Measurements from ENCODE around the gene ZFP91.
A peak's percentile ranks its signal among the peaks of the same experiment; 100 is the strongest.
"Not testable (repeated sequence)": the region's sequence is repeated elsewhere in the genome, so short reads cannot be mapped to it uniquely, and the experiment has no call there.

ZFP91 gene

GRCh38 chr11:58578635-58579191 lies at the start of gene ZFP91:
ZFP91 (plus strand) TSS chr11:58579063; CDS start chr11:58579282, 219 bp downstream.
- H3K27ac Mint-ChIP-seq, result peak within 1 kb of the TSS; percentile 100
- peaks cover 55% of the 10 kb centered on the region for H3K36me3 Mint-ChIP-seq (ENCODE audit: low read depth)
- no peaks in the 10 kb centered on the region for H3K9me3 Mint-ChIP-seq
- H3K4me3 Mint-ChIP-seq, result peak within 1 kb of the TSS; percentile 90
- peaks cover 81% of the 10 kb centered on the region for H3K4me1 Mint-ChIP-seq
- peaks cover 3% of the 10 kb centered on the region for H3K27me3 Mint-ChIP-seq
- ATAC-seq (peak; percentile 27), DNase-seq (peak; percentile 94)

GRCh38 chr11:58530236-58530635 lies 48.6 kb upstream of the ZFP91 start:
- ATAC-seq (no peak), DNase-seq (no peak)
- peaks cover 3% of the 10 kb centered on the region for H3K9me3 Mint-ChIP-seq
- H3K4me1 Mint-ChIP-seq, result peaks cover 55% of the 10 kb centered on the region
- no peaks in the 10 kb centered on the region for H3K27me3 Mint-ChIP-seq
- no peak overlapping the region for H3K4me3 Mint-ChIP-seq
- H3K27ac Mint-ChIP-seq, result no peak overlapping the region
- peaks cover 81% of the 10 kb centered on the region for H3K36me3 Mint-ChIP-seq (ENCODE audit: low read depth)

GRCh38 chr11:58531865-58532341 lies 47.0 kb upstream of the ZFP91 start:
- peaks cover 86% of the 10 kb centered on the region for H3K36me3 Mint-ChIP-seq (ENCODE audit: low read depth)
- no peak overlapping the region for H3K4me3 Mint-ChIP-seq
- DNase-seq (no peak), ATAC-seq (no peak)
- H3K27ac Mint-ChIP-seq, result no peak overlapping the region
- H3K9me3 Mint-ChIP-seq, result peaks cover 8% of the 10 kb centered on the region
- peaks cover 49% of the 10 kb centered on the region for H3K4me1 Mint-ChIP-seq
- H3K27me3 Mint-ChIP-seq, result no peaks in the 10 kb centered on the region

GRCh38 chr11:58546841-58547240 lies 32.0 kb upstream of the ZFP91 start:
- Mint-ChIP-seq H3K9me3 (peaks cover 3% of the 10 kb centered on the region), H3K27ac (no peak overlapping the region), H3K4me3 (no peak overlapping the region), H3K36me3 (ENCODE audit: low read depth) (peaks cover 85% of the 10 kb centered on the region), H3K27me3 (no peaks in the 10 kb centered on the region), H3K4me1 (peaks cover 19% of the 10 kb centered on the region)
- DNase-seq (no peak), ATAC-seq (no peak)

- no peak overlapping the region for H3K27ac Mint-ChIP-seq
- peaks cover 91% of the 10 kb centered on the region for H3K36me3 Mint-ChIP-seq (ENCODE audit: low read depth)
- DNase-seq (no peak), ATAC-seq (no peak)
- H3K27me3 Mint-ChIP-seq, result no peaks in the 10 kb centered on the region
- no peaks in the 10 kb centered on the region for H3K9me3 Mint-ChIP-seq
- H3K4me3 Mint-ChIP-seq, result no peak overlapping the region
- H3K4me1 Mint-ChIP-seq, result peaks cover 10% of the 10 kb centered on the region
Observed at GRCh38 chr11:58549644-58550043, 29.2 kb upstream of the ZFP91 start.

GRCh38 chr11:58560842-58561241 lies 18.0 kb upstream of the ZFP91 start:
- Mint-ChIP-seq H3K27me3 (no peaks in the 10 kb centered on the region), H3K4me1 (peaks cover 64% of the 10 kb centered on the region), H3K27ac (no peak overlapping the region), H3K9me3 (no peaks in the 10 kb centered on the region), H3K36me3 (ENCODE audit: low read depth) (peaks cover 54% of the 10 kb centered on the region), H3K4me3 (no peak overlapping the region)
- no peak for ATAC-seq
- DNase-seq, result no peak

- Mint-ChIP-seq H3K4me1 (peaks cover 67% of the 10 kb centered on the region), H3K27me3 (no peaks in the 10 kb centered on the region), H3K36me3 (ENCODE audit: low read depth) (peaks cover 53% of the 10 kb centered on the region), H3K27ac (no peak overlapping the region), H3K9me3 (no peaks in the 10 kb centered on the region), H3K4me3 (no peak overlapping the region)
- ATAC-seq (no peak), DNase-seq (no peak)
Observed at GRCh38 chr11:58561394-58562098, 17.3 kb upstream of the ZFP91 start.

- no peaks in the 10 kb centered on the region for H3K27me3 Mint-ChIP-seq
- no peak overlapping the region for H3K4me3 Mint-ChIP-seq
- peak overlapping the region; percentile 78 for H3K27ac Mint-ChIP-seq
- H3K4me1 Mint-ChIP-seq, result peaks cover 62% of the 10 kb centered on the region
- H3K9me3 Mint-ChIP-seq, result no peaks in the 10 kb centered on the region
- H3K36me3 Mint-ChIP-seq (ENCODE audit: low read depth), result peaks cover 49% of the 10 kb centered on the region
- DNase-seq (no peak), ATAC-seq (peak; percentile 40)
Observed at GRCh38 chr11:58562375-58562800, 16.5 kb upstream of the ZFP91 start.

- Mint-ChIP-seq H3K36me3 (ENCODE audit: low read depth) (peaks cover 57% of the 10 kb centered on the region), H3K27me3 (no peaks in the 10 kb centered on the region), H3K9me3 (no peaks in the 10 kb centered on the region), H3K4me3 (no peak overlapping the region), H3K4me1 (peaks cover 73% of the 10 kb centered on the region), H3K27ac (peak overlapping the region; percentile 39)
- DNase-seq (no peak), ATAC-seq (no peak)
Observed at GRCh38 chr11:58564231-58564630, 14.6 kb upstream of the ZFP91 start.

GRCh38 chr11:58567889-58568512 lies 10.9 kb upstream of the ZFP91 start:
- Mint-ChIP-seq H3K9me3 (no peaks in the 10 kb centered on the region), H3K36me3 (ENCODE audit: low read depth) (peaks cover 60% of the 10 kb centered on the region), H3K27me3 (no peaks in the 10 kb centered on the region), H3K27ac (peak overlapping the region; percentile 75), H3K4me3 (peak overlapping the region; percentile 63), H3K4me1 (peaks cover 74% of the 10 kb centered on the region)
- DNase-seq, result peak; percentile 78
- peak; percentile 95 for ATAC-seq

- H3K9me3 Mint-ChIP-seq, H3K27me3 Mint-ChIP-seq, ATAC-seq: not testable (repeated sequence)
- peak overlapping the region; percentile 90 for H3K4me3 Mint-ChIP-seq
- H3K27ac Mint-ChIP-seq, result peak overlapping the region; percentile 100
- peaks cover 77% of the 10 kb centered on the region for H3K4me1 Mint-ChIP-seq
- peaks cover 58% of the 10 kb centered on the region for H3K36me3 Mint-ChIP-seq (ENCODE audit: low read depth)
- peak; percentile 22 for DNase-seq
Observed at GRCh38 chr11:58572906-58573305, 6.0 kb upstream of the ZFP91 start.

GRCh38 chr11:58573451-58574104 lies 5.3 kb upstream of the ZFP91 start:
- peaks cover 2% of the 10 kb centered on the region for H3K27me3 Mint-ChIP-seq
- H3K9me3 Mint-ChIP-seq, result no peaks in the 10 kb centered on the region
- peak; percentile 75 for DNase-seq
- peaks cover 56% of the 10 kb centered on the region for H3K36me3 Mint-ChIP-seq (ENCODE audit: low read depth)
- H3K27ac Mint-ChIP-seq, result peak overlapping the region; percentile 100
- peak overlapping the region; percentile 90 for H3K4me3 Mint-ChIP-seq
- peak; percentile 42 for ATAC-seq
- H3K4me1 Mint-ChIP-seq, result peaks cover 77% of the 10 kb centered on the region

GRCh38 chr11:58574881-58575280 lies 4.0 kb upstream of the ZFP91 start:
- Mint-ChIP-seq H3K27me3 (peaks cover 3% of the 10 kb centered on the region), H3K4me1 (peaks cover 70% of the 10 kb centered on the region), H3K36me3 (ENCODE audit: low read depth) (peaks cover 50% of the 10 kb centered on the region), H3K27ac (peak overlapping the region; percentile 100), H3K4me3 (peak overlapping the region; percentile 90), H3K9me3 (no peaks in the 10 kb centered on the region)
- DNase-seq (no peak), ATAC-seq (no peak)

- peaks cover 71% of the 10 kb centered on the region for H3K4me1 Mint-ChIP-seq
- H3K9me3 Mint-ChIP-seq, result no peaks in the 10 kb centered on the region
- peak within 1 kb of the TSS; percentile 90 for H3K4me3 Mint-ChIP-seq
- H3K36me3 Mint-ChIP-seq (ENCODE audit: low read depth), result peaks cover 50% of the 10 kb centered on the region
- DNase-seq (peak; percentile 48), ATAC-seq (no peak)
- H3K27ac Mint-ChIP-seq, result peak within 1 kb of the TSS; percentile 100
- H3K27me3 Mint-ChIP-seq, result peaks cover 3% of the 10 kb centered on the region
Observed at GRCh38 chr11:58575377-58576020, 3.4 kb upstream of the ZFP91 start, which contains the start of gene LPXN. LPXN (minus strand) TSS chr11:58575856; CDS start chr11:58575772, 84 bp downstream.
